Measurements from ENCODE around the gene LIMD2. TPM values are rescaled to one million over a fixed set of nuclear protein-coding genes. Genes with fewer than 3 reads are reported as not detected.

The LIMD2 gene
- total and polyA plus RNA-seq, 8 donors: 19.1 to 44.9 (median 32.8) TPM

DNA sequence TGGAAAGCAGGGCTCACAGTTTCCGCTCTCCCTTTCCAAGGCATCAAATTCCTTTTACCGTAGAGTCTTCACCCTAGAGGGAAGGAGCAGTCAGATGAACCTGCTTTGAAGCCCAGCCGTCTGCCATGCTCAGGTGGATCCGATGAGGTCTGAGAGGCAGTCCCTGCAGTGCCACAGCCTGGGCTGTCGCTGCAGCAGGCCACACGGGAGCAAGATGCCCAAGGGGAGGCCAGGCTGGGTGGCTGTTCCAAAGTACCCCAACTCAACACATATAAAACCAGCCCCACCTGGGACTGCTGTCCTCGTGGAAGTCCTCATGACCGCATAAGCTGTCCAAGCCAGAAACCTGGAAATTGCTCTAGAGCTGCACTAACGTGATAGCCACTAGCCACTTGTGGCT lies 4.9 kb upstream of the LIMD2 start:
- Histone ChIP-seq H3K9me3 (no peaks in the 10 kb centered on the region), H3K4me1 (peaks cover 0 to 48% of the 10 kb centered on the region in 2 donors), H3K27ac (no peak overlapping the region), H3K36me3 (peaks cover 0 to 65% of the 10 kb centered on the region in 2 donors), H3K27me3 (no peaks in the 10 kb centered on the region), H3K4me3 (no peak overlapping the region)
- ATAC-seq (no peak), DNase-seq (no peak)
- intact Hi-C loops (cut with DNase I): no loop called here
- TF ChIP-seq, protein P1, sequence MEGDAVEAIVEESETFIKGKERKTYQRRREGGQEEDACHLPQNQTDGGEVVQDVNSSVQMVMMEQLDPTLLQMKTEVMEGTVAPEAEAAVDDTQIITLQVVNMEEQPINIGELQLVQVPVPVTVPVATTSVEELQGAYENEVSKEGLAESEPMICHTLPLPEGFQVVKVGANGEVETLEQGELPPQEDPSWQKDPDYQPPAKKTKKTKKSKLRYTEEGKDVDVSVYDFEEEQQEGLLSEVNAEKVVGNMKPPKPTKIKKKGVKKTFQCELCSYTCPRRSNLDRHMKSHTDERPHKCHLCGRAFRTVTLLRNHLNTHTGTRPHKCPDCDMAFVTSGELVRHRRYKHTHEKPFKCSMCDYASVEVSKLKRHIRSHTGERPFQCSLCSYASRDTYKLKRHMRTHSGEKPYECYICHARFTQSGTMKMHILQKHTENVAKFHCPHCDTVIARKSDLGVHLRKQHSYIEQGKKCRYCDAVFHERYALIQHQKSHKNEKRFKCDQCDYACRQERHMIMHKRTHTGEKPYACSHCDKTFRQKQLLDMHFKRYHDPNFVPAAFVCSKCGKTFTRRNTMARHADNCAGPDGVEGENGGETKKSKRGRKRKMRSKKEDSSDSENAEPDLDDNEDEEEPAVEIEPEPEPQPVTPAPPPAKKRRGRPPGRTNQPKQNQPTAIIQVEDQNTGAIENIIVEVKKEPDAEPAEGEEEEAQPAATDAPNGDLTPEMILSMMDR (IDR thresholded peaks at IDR 0.05): no peak

DNA sequence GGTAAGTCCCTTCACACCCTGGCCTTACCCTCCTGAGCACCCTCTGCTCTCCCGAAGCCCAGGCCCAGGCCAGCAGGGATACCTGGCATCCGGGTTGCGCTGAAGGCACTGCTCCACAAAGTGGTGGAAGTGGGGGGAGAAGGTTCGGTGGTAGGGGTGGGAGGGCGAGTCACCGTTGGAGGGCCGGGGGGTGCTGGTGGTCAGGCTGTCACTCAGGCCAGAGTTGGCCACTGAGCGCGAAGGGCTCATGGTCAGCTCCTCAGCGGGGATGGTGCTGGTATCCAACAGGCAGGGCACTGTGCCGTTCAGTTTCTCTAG lies 4.3 kb upstream of the LIMD2 start:
- Histone ChIP-seq H3K4me1 (peaks cover 0 to 50% of the 10 kb centered on the region in 2 donors), H3K9me3 (no peaks in the 10 kb centered on the region), H3K4me3 (no peak overlapping the region), H3K27ac (no peak overlapping the region), H3K36me3 (peaks cover 0 to 59% of the 10 kb centered on the region in 2 donors), H3K27me3 (no peaks in the 10 kb centered on the region)
- intact Hi-C loops (cut with DNase I): no loop called here
- ATAC-seq: no peak
- DNase-seq: peak in 1 of 4 donors; percentile 61
- TF ChIP-seq, protein P1 (IDR thresholded peaks at IDR 0.05): no peak

- DNase-seq (no peak), ATAC-seq (no peak)
- Histone ChIP-seq H3K27me3 (no peaks in the 10 kb centered on the region), H3K4me1 (peaks cover 0 to 55% of the 10 kb centered on the region in 2 donors), H3K27ac (no peak overlapping the region), H3K36me3 (peaks cover 0 to 54% of the 10 kb centered on the region in 2 donors), H3K9me3 (no peaks in the 10 kb centered on the region), H3K4me3 (no peak overlapping the region)
- TF ChIP-seq, protein P1 (IDR thresholded peaks at IDR 0.05): no peak
- intact Hi-C loops (cut with DNase I): no loop called here
Observed at GRCh38 chr17:63703556-63704258, 3.8 kb upstream of the LIMD2 start.

- intact Hi-C loops (cut with DNase I): no loop called here
- H3K27ac ChIP-seq: peak overlapping the region in 1 of 2 donors; percentile 89
- H3K36me3 ChIP-seq: peaks cover 0 to 47% of the 10 kb centered on the region in 2 donors
- TF ChIP-seq, protein P1 (IDR thresholded peaks at IDR 0.05): no peak
- H3K27me3 ChIP-seq: no peaks in the 10 kb centered on the region
- H3K4me1 ChIP-seq: peaks cover 0 to 62% of the 10 kb centered on the region in 2 donors
- no peak for ATAC-seq
- DNase-seq: no peak
- no peak overlapping the region for H3K4me3 ChIP-seq
- H3K9me3 ChIP-seq: no peaks in the 10 kb centered on the region
Observed at GRCh38 chr17:63703029-63703428, 3.1 kb upstream of the LIMD2 start.

GRCh38 chr17:63702721-63703015 lies 2.7 kb upstream of the LIMD2 start:
- no peak for DNase-seq
- no peak overlapping the region for H3K4me3 ChIP-seq
- H3K27me3 ChIP-seq: no peaks in the 10 kb centered on the region
- no peaks in the 10 kb centered on the region for H3K9me3 ChIP-seq
- TF ChIP-seq, protein P1 (IDR thresholded peaks at IDR 0.05): no peak
- ATAC-seq: no peak
- peaks cover 0 to 46% of the 10 kb centered on the region in 2 donors for H3K36me3 ChIP-seq
- H3K4me1 ChIP-seq: peaks cover 2 to 65% of the 10 kb centered on the region in 2 donors
- peak overlapping the region in 1 of 2 donors; percentile 89 for H3K27ac ChIP-seq
- intact Hi-C loops (cut with DNase I): no loop called here

Data from left lung (tissue), 10 donors.